NCI-H510A (cell line): Measurements from ENCODE around the gene ANGPT4.
"Not testable (repeated sequence)": the region's sequence is repeated elsewhere in the genome, so short reads cannot be mapped to it uniquely, and the experiment has no call there.

Experiments used
- DNase-seq: peaks from one replicate; lab custom pipeline; 2025; lab: John Stamatoyannopoulos, UW

The ANGPT4 gene

DNA sequence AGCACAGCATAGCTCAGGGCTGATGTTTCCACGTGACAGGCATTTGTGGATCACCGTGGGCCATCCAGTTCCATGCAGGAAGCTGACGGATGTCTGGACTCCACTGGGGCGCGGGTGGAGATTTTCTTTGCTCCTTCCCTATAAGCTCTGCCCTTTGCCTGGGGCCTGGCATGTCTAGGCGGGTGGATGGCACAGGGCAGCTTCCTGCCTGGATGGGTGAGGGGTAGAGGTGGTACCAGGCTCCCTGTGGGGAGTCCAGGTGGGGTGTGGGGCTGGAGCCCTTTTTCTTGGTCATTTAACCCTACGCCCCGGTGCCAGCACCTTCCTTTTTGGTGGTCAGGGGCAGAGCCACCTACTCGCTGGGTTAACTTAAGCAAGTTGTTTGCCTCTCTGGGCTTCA, 72.2 kb downstream of the ANGPT4 start:
- no peak for DNase-seq

DNA sequence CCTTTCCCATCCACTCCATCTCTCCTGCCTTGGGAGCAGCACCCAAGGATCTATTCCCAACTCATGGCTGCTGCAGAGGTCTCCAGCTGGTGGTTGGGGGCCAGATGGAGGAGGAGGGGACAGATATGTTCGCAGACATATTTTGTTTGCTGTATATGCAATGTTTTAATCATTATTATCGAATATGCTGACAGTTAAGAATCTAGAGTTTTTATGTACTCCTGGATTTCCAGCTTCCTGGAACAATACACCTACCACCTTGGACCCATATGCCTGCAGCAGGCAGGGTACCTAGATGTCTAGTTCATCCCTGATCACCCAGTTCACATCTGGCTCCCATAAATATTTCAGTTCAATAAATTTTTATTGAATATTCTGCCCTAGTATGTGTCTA, 73.6 kb downstream of the ANGPT4 start:
- no peak for DNase-seq

DNA sequence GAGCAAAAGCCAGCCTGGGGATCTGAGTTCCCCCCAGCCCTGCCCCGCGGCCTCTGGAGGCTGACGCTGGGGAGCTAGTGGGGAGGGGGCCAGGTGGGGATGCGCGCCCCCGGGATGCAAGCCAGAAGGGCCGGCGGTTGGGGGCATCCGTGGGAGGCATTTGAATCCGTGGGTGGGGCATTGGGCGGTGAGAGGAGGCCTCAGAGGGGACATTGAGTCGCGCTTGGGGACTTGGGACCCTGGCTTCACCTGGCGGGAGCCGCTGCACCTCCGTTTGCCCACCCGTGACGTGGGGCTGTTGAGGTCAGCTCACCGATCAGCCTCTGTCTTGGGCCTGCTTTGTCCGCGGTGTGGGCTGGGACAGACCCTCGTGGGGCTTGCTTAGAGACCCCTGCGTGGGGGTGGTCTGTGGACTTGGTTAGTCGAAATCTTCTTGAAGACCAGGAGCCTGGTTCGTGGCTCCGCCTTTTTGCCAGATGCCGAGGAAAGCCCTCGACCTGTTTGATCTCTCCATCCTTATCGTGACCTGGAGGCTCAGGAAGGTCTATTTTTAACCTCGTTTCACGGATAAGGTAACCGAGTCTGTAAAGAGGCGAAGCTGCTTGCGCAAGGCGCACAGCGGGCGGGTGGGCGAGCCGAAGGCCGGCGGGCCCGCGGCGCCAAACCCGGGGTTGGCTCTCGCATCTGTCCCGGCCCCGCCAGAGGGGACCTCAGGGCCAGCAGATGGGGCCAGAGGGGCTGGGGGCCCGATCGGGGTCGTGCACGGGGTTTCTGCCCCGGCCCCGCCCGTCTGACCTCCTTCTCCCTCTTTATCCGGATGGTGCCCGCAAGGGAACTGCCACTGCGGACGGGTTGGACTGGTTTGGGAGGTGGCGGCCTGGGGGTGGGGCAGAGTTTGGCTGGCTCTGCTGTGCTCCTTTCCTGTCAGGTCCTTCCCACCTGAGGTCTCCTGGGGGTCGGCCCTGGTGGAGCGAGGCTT, 74.3 kb downstream of the ANGPT4 start:
- DNase-seq: peak; percentile 65

DNA sequence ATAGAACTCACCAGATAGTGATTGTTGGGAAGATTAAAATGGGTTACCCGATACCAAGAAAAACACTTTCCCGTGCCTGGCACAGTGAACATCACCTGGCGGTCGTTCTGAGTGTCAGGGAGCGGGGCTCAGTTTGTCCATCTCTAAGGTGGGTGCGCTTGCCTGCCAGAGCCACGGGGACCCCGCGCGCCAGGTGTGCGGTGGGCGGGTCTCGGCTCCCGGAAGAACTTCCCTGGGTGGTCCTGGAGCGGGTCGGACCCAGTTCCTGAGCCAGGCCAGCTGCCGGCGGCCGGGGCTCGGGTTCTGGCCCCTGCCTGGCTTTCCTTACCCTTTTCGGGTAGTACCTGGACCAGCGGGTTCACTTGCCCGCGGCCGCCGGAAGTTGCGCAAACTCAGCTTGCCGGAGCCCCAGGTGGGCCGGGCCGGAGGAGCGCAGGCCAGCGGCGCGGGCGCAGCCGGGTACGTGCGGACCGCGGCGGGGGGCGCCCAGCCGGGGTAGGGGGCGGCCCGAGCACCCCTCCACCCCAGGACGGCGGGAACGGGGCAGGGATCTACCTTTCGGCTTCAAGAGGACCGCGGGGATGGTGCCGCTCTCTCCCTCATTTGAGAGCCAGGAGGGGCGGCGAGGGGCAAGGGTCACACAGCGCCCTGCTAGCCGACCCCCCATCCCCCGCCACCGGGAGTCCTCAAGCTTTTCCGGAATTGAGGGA, 75.1 kb downstream of the ANGPT4 start:
- DNase-seq: peak; percentile 52

DNA sequence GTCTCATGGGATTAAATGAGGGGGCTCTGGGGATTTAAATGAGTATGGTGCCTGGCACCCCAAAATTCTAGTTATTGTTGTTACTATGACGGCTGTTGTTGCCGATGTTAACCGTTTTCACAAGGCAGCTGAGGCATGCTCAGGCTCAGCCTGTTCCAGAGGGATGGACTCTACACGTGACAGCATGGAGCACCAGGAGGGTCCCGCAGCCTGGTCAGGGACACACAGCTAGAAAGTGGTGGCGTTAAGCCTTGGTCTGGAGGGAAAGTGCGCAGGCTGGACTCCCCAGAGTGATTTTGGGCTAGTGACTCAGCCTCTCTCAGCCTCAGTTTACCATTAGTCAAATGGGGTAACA, 75.7 kb downstream of the ANGPT4 start:
- no peak for DNase-seq

DNA sequence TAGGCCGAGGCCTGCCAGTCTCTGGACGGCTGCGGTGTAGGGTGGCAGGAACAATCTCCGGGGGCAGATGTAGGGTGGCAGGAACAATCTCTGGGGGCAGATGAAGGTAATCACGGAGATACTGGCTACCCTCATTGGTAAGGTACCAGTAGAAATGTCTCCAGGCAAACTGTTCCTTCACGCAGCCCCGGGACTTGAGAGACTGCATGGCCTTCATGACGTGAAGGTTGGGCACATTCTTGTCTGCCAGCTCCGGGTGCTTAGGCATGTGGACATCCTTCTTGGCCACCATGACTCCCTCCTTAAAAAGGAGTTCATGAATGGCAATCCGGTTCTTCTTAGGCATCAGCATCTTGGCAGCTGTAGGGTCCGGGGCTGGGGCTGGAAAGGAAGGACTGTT, 76.5 kb downstream of the ANGPT4 start:
- DNase-seq: no peak

DNA sequence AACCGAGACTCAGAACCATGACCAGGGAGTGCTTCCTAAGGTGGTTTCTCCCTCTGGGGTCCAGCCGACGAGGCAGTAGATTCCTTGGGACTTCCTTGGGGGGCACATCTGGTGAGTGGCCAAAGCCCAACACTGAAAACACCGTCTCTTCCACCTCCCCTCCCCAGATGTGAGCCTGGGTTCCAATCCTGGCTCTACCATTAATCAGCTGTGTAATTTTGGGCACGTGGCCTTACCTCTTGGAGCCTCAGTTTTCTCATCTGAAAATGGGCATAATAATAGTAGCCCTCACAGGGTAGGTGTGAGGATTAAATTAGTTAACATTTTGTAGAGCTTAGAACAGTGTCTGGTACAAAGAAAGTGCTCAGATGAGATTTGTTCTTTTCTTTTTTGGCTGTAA, 77.1 kb downstream of the ANGPT4 start:
- DNase-seq: no peak

DNA sequence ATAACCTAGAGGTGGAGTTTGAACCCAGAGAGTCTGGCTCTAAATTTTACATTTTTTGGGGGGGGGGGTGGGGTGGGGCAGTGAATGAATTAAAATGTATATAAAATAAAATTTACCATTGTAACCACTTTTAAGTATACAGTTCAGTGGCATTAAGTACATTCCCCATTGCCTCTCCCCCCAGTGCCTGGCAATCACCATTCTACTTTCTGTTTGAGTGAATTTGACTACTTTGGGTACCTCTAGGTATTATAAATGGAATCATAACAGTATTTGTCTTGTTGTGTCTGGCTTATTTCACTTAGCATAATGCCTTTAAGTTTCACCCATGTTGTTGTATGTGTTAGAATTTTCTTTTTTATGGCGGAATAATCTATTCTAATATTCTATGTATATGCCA, 79.9 kb downstream of the ANGPT4 start:
- DNase-seq: no peak

DNA sequence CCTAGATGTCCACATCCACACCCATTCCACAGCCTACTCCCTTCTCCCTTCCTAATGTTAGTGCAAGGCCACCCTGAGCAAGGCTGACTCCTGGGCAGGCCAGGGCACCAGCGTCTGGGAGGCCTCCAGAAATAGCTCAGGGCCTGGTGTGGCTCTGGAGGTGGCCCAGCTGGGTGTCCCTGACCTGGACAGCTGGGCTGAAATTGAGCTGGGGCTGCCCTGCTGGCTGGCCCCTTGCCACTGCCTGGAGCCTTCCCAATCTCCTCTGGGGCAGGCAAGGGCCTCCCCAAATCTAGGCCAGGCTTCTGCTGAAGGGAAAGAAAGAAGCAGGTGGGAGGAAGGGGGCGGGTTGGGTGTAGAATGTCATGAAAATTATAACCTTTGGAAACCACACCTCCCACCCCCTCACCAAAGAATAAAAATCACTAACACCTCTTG, 80.5 kb downstream of the ANGPT4 start:
- DNase-seq: no peak

DNA sequence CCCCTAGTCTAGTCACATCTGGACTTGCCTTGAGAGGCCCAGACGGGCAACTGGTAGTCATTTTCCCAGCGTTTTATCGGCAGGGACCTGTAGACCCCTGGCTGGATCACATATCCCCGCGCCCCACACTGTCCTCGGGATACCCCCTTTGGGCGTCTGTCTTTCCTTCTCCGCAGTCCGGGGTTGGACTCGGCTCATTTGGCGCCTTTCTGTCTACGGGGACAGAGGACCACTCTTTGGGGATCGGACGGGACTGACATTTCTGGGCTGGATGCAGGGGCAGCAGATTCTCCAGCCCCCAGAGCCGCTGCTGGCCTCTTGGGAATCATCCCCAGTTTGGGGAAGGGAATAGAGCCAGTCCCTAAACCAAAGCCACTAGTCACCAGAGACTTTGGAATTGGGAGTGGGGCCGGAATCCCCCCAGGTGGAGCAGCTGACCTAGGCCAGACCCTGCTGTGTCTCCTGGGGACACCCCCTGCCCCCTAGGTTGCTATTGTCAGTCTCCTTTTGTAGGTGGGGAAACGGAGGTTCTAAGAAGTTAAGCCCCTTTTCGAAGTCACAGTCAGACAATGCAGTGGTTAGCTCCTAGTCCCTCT, 81.9 kb downstream of the ANGPT4 start:
- no peak for DNase-seq

DNA sequence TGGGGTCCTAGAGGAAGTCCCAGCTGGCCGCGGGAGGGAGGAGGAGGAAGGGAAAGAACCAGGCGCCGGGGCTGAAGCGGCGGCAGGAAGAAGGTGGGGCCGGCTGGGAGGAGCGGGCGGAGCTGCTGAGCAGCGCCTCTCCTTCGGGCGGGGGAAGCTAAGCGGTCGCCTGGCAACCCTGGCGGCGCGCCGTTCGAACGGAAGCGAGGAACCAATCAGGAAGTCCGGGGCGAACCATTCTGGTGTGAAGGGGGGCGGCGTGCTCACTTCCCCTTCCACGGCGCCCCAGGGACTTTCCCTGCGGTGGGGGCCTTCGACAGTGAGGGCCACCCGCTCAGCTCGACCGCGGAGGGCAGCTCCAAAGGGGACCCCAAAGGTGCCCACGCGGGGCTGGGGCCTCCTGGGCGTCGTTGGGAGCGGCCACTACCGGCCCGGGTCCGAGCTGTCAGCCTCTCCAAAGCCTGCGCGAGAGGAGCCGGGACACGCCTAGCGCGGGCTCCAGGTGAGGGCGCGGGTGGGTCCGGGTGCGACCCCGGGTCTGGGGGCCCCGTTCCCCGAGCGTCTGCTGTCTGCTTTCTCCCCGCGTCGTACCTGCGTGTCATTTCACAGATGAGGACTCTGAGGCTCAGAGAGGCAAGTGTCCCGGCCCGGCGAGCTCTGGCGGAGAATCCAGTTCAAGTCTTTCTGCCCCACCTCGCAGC, 82.5 kb downstream of the ANGPT4 start, which contains the start of gene FAM110A:
Gene FAM110A (plus strand): TSS at position 266 of the 701 bp plus-strand sequence. CDS start 11,090 bp downstream, outside the sequence.
- peak; percentile 97 for DNase-seq

DNA sequence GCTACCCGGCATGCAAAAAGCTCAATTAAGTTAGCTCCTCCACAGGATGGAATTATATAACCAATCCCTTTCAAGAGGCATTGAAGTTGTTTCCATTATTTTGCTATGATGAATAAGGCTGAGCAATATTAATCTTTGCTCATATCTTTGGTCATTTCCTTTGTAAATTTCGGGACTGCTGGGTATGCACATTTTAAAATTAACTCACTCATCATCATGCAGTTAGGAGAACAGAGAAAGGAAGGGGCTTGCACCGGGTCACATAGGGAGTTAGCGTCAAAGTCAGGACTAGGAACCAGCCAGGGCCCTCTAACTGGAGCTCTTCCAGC, 83.0 kb downstream of the ANGPT4 start:
- DNase-seq: no peak

DNA sequence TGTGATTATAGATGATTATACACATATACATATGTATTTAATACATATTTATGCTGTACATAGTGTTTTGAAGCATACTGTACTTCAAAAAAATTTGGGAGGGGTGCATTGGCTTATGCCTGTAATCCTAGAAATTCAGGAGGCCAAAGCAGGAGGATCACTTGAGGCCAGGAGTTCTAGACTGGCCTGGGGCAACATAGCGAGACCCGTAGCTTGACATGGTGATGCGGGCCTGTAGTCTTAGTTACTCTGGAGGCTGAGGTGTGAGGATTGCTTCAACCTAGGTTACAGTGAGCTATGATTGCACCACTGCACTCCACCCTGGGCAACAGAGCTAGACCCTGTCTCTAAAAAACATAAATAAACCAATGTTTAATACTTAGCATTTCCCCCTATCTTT, 84.2 kb downstream of the ANGPT4 start:
- DNase-seq: no peak

DNA sequence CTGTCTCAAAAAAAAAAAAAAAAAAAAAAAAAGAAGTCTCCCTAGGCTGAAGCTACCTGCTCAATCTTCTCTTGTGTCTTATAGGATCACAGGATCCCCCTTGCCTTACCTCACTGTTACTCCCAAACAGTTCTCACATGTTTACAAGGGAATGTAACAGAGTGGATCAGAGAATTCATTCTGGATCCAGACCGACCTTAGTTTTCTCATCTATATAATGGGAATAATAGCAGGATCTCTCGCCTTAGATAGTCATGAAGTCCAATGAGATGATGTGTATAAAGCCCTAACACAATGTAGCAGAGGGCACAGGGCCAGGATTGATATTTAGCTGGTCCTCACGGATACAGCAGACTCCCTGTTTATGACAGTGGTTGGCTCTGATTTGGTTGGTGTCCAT, 84.9 kb downstream of the ANGPT4 start:
- DNase-seq: no peak

DNA sequence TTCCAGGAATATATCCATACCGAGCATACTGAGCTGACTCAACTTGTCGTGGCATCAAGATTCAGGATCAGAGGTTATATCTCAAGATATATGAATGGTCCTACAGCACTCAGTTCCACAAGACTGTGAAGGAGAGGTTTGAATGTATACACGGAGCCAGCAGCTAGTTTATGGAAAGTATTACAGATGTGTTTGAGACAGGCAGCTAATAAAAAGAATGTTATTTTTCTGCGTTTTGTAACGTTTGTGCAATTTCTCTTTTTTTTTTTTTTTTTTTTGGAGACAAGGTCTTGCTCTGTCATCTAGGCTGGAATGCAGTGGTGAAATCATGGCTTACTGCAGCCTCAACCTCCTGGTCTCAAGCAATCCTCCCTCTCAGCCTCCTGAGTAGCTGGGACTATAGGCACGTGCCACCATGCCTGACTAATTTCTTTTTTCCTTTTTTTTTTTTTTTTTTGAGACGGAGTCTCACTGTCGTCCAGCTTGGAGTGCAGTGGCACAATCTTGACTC, 86.1 kb downstream of the ANGPT4 start:
- no peak for DNase-seq

DNA sequence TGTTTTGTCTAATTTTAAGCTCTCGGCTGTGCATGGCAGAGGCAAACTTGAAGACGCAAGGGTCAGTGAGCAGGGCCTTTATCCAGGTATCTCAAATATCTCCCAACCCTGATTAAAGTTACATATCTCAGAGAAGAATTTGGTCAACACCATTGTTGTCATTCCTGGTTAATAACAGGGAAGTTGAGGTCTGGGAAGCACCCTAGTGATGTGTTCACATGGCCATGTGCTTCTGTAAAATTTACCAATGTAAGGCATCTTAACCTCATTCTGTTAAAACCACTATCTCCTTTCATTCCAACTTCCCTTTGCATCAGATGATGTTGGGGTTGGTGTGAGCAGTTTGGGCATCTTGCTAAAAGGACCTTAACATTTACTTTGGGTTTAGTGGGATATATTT, 86.6 kb downstream of the ANGPT4 start:
- no peak for DNase-seq

DNA sequence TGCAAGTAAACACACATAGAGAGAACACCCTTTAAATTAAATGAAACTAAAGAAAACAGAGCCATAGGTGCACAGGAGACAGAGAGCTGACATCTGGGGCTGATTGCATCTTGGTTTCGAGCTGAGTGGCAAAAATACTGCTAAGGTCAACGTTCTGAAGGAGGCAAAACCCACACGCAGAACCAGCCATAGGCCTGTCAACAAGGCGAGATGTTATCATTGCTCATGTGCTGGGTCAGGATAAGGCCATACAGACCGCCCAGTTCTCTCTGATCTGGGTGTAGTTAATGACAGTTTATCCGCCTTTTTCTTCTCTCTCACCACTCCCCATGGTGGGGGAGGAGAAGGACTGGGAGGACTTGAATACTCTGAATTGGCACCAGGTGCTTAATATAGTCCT, 87.1 kb downstream of the ANGPT4 start:
- DNase-seq: no peak

DNA sequence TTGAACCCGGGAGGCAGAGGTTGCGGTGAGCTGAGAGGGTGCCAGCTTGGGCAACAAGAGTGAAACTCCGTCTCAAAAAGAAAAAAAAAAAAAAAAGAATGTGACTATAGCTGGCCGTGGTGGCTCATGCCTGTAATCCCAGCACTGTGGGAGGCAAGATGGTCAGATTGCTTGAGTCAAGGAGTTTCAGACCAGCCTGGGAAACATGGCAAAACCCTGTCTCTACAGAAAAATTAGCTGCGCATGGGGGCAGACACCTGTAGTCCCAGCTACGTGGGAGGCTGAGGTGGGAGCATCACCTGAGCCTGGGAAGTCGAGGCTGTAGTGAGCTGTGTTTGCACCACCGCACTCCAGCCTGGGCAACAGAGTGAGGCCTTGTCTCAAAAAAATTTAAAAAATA, 88.2 kb downstream of the ANGPT4 start:
- not testable (repeated sequence) for DNase-seq

DNA sequence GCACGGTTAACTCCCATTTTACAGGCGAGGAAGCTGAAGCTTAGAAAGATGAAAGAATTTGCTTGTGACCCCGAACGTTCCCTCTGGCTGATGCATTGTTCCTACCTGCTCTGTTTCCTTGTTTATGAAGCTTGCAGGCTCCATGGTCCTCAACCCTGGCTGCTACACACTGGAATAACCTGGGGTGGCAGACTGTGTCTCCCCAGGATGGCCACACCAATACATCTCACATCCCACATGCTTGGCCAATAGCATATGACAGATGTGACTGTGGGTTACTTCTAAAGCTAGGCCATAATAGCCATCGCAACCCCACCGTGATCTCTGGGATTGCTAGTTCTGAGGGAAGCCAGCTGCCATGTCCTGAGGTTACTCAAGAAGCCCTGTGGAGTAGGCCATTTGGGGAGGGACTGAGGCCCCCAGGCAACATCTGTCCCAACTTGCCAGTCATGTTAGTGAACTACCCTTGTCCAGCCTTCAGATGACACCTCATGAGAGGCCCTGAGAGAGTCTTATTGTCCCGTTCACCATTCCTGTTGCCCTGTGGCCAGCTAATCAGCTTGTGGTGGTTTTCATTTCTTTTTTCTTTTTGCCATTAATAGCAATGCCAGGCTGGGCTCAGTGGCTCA, 89.3 kb downstream of the ANGPT4 start:
- no peak for DNase-seq

DNA sequence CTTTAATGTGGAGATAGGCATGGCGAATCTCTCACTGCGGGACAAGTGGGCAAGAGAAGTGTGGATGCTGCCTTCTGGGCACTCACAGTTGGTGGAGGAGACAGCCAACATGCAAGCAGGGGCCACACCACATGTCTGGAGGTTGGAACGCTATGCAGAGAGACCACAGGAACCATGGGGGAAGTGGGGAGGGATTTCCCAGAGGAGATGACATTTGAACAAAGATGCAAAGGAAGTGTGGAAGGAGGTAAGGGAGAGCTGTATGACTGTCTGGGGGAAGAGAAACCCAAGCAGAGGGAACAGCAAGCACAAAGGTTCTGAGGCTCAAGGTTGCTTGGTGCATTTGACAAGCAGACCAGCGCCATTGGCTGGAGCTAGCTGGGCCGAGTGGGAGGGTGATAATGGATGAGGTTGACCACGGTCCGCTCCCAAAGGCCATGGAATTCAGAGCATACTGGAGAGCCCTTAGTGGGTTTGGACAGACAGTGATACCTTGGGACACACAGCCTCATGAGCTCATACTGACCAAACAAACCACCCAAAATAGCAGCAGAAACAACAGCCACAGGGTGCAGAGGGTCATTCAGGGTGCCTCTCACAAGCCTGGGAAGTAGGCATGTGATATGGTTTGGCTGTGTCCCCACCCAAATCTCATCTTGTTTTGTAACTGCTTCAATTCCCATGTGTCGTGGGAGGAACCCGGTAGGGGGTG, 90.3 kb downstream of the ANGPT4 start:
- no peak for DNase-seq

DNA sequence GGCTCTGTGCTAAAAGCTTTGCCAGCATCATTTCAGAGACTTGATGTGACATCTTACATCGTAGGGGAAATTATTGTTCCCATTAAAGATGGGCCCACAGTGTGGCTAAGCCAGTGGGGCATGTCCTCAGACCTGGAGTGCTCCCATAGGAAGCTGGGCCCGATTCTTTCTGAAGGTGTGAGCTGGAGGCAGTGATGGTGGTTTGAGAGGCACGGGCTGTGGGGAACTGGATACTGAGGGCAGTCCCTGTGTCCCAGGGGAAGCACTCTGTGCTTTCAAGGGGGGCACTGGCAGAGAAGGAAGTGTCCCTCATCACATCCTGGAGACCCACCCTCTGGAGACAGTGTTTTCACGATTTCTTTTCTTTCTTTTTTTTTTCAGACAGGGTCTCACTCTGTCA, 91.2 kb downstream of the ANGPT4 start:
- DNase-seq: no peak
